HG03039 (cell line): ENCODE results near the gene PPP1R1A.

Experiments
- ATAC-seq: cut with Tn5 transposase; IDR thresholded peaks from one replicate; pipeline ENCODE4 v1.9.1; 2021; ENCODE audit warnings: mild to moderate bottlenecking, moderate library complexity; ENCODE audit not compliant: unreplicated experiment

Gene PPP1R1A

GRCh38 chr12:54572881-54573280 lies 15.6 kb downstream of the PPP1R1A start:
- no peak for ATAC-seq

GRCh38 chr12:54571193-54572188 lies 17.0 kb downstream of the PPP1R1A start:
- no peak for ATAC-seq

- ATAC-seq, result no peak
These were observed 18.4 kb downstream of the PPP1R1A start for GRCh38 chr12:54569995-54570528.

- no peak for ATAC-seq
These were observed 19.4 kb downstream of the PPP1R1A start for GRCh38 chr12:54569072-54569471.

GRCh38 chr12:54566792-54567191 lies 21.7 kb downstream of the PPP1R1A start:
- no peak for ATAC-seq

- no peak for ATAC-seq
These were observed 22.4 kb downstream of the PPP1R1A start for GRCh38 chr12:54565986-54566544.

- no peak for ATAC-seq
These were observed 23.0 kb downstream of the PPP1R1A start for GRCh38 chr12:54565310-54565985.

GRCh38 chr12:54564768-54565167 lies 23.7 kb downstream of the PPP1R1A start:
- no peak for ATAC-seq

GRCh38 chr12:54563787-54564186 lies 24.7 kb downstream of the PPP1R1A start:
- no peak for ATAC-seq

GRCh38 chr12:54562750-54563356 lies 25.6 kb downstream of the PPP1R1A start:
- no peak for ATAC-seq

- ATAC-seq, result no peak
These were observed 27.3 kb downstream of the PPP1R1A start for GRCh38 chr12:54561164-54561563.

GRCh38 chr12:54560374-54560858 lies 28.0 kb downstream of the PPP1R1A start:
- ATAC-seq, result peak; percentile 100

GRCh38 chr12:54558759-54559158 lies 29.7 kb downstream of the PPP1R1A start:
- ATAC-seq, result no peak

GRCh38 chr12:54558311-54558710 lies 30.1 kb downstream of the PPP1R1A start:
- no peak for ATAC-seq

GRCh38 chr12:54555670-54556257 lies 32.7 kb downstream of the PPP1R1A start:
- ATAC-seq, result no peak

GRCh38 chr12:54549774-54550451 lies 38.5 kb downstream of the PPP1R1A start:
- no peak for ATAC-seq

GRCh38 chr12:54546511-54546910 lies 41.9 kb downstream of the PPP1R1A start:
- no peak for ATAC-seq

GRCh38 chr12:54544743-54545142 lies 43.7 kb downstream of the PPP1R1A start:
- ATAC-seq, result no peak

GRCh38 chr12:54543526-54543925 lies 44.9 kb downstream of the PPP1R1A start:
- no peak for ATAC-seq

- ATAC-seq, result no peak
These were observed 46.6 kb downstream of the PPP1R1A start for GRCh38 chr12:54541751-54542290.
